Spleen (tissue), 7 donors: ENCODE results near the gene ADAM19.

Experiments
- POLR2A ChIP-seq, 3 donors: fragments of 450-650 bp; IDR thresholded peaks; one replicate each; pipeline ENCODE4 v1.5.1; 2017; ENCODE audit warnings: antibody characterized with exemption in 3 of 3, mild to moderate bottlenecking in 1 of 3
- TF ChIP-seq, protein P1 (sequence below), 11 experiments: fragments of 200-600 bp in 7 of 11; fragments of 450-650 bp in 4 of 11; sonication (generic) in 4 of 11; IDR thresholded peaks in 8 of 11; conservative IDR thresholded peaks in 3 of 11; 1 replicate in 7 of 11; 2 replicates in 4 of 11; pipeline versions ENCODE4 v1.4.0 to v1.8.0; 2016 to 2021; ENCODE audit warnings: antibody characterized with exemption in 11 of 11, inconsistent platforms in 4 of 11, mild to moderate bottlenecking in 1 of 11
- donor health status: DM: no; HTN: no; CAD: no; lungs with moderate emphysema.
- donor health status: DM: no; HTN: no; CAD: no.
- donor health status: DM: no; HTN: no; CAD: no.

GRCh38 chr5:157602505-157602904, 26.9 kb upstream of the ADAM19 start:
- TF ChIP-seq, protein P1, sequence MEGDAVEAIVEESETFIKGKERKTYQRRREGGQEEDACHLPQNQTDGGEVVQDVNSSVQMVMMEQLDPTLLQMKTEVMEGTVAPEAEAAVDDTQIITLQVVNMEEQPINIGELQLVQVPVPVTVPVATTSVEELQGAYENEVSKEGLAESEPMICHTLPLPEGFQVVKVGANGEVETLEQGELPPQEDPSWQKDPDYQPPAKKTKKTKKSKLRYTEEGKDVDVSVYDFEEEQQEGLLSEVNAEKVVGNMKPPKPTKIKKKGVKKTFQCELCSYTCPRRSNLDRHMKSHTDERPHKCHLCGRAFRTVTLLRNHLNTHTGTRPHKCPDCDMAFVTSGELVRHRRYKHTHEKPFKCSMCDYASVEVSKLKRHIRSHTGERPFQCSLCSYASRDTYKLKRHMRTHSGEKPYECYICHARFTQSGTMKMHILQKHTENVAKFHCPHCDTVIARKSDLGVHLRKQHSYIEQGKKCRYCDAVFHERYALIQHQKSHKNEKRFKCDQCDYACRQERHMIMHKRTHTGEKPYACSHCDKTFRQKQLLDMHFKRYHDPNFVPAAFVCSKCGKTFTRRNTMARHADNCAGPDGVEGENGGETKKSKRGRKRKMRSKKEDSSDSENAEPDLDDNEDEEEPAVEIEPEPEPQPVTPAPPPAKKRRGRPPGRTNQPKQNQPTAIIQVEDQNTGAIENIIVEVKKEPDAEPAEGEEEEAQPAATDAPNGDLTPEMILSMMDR (IDR thresholded peaks at IDR 0.05 in 8 of 11, conservative IDR thresholded peaks at IDR 0.05 in 3 of 11): no peak
- TF ChIP-seq POLR2A (IDR thresholded peaks at IDR 0.05): no peak
